Measurements from ENCODE around the gene CHCHD10.

GRCh38 chr22:23774114-23774921 lies 6.5 kb upstream of the CHCHD10 start:
- TF ChIP-seq CTCF (IDR thresholded peaks at IDR 0.05) (no peak), POLR2A (IDR thresholded peaks at IDR 0.05) (no peak)

Measured in right lobe of liver (tissue), 4 donors.